Upper lobe of left lung (tissue), 6 donors: ENCODE data around the gene HSPA1L. TPM values are rescaled to one million over a fixed set of nuclear protein-coding genes. Genes with fewer than 3 reads are reported as not detected.
"Not testable (repeated sequence)": the region's sequence is repeated elsewhere in the genome, so short reads cannot be mapped to it uniquely, and the experiment has no call there.

ENCODE experiments used
- ATAC-seq, 2 donors: fragments of 200-7000 bp; cut with Tn5 transposase; one replicate each; pipeline ENCODE4 v1.9.1; 2022; ENCODE audit warnings: mild to moderate bottlenecking in 2 of 2, moderate library complexity in 2 of 2; ENCODE audit not compliant: low FRiP score in 2 of 2
- DNase-seq, 2 donors: peaks; one replicate each; pipeline ENCODE4 v3.0.0-alpha.2; 2019 to 2020
- H3K27ac ChIP-seq, 4 donors: fragments of 200-600 bp; sonication (generic); one replicate each; pipeline ENCODE4 v1.5.1; 2016 to 2019
- H3K27me3 ChIP-seq, 4 donors: fragments of 200-600 bp; sonication (generic); one replicate each; pipeline ENCODE4 v1.5.1; 2017 to 2019
- H3K36me3 ChIP-seq, 4 donors: fragments of 200-600 bp; sonication (generic); one replicate each; pipeline ENCODE4 v1.5.1; 2016 to 2019
- H3K4me1 ChIP-seq, 4 donors: fragments of 200-600 bp; sonication (generic); one replicate each; pipeline ENCODE4 v1.5.1; 2018 to 2019
- H3K4me3 ChIP-seq, 4 donors: fragments of 200-600 bp; sonication (generic); one replicate each; pipeline ENCODE4 v1.5.1; 2017 to 2019; ENCODE audit warnings: mild to moderate bottlenecking in 2 of 4, moderate library complexity in 1 of 4
- H3K9me3 ChIP-seq, 4 donors: fragments of 200-600 bp; sonication (generic); one replicate each; pipeline ENCODE4 v1.5.1; 2018 to 2019
- EP300 ChIP-seq, 4 donors: sonication (generic); formaldehyde crosslinking; IDR thresholded peaks; one replicate each; pipeline ENCODE4 v1.5.1; 2017; ENCODE audit warnings: antibody characterized with exemption in 4 of 4, control low read depth in 2 of 4
- POLR2A ChIP-seq, 4 donors: fragments of 450-650 bp; IDR thresholded peaks; one replicate each; pipeline ENCODE4 v1.5.1; 2016 to 2017; ENCODE audit warnings: antibody characterized with exemption in 4 of 4, mild to moderate bottlenecking in 2 of 4
- POLR2AphosphoS5 ChIP-seq, 2 donors: sonication (generic); formaldehyde crosslinking; IDR thresholded peaks; one replicate each; pipeline ENCODE4 v1.5.1; 2017; ENCODE audit warnings: antibody characterized with exemption in 2 of 2
- WGBS, 2 donors: methylation state at CpG; one replicate each; pipeline ENCODE4 v1.1.5; 2017 to 2018; 5-methylcytosine and 5-hydroxymethylcytosine counted together
- total RNA-seq, 6 donors: library from RNA; depleted of rRNA in 4 of 6; stranded (reverse); fragments of >200 nt in 4 of 6; gene quantifications; one replicate each; pipeline versions ENCODE4 v1.1.0 to v1.2.1, GENCODE V29; 2016 to 2021
- TF ChIP-seq, protein P1 (sequence below), 6 experiments: fragments of 450-650 bp in 4 of 6; fragments of 200-600 bp in 2 of 6; sonication (generic) in 2 of 6; IDR thresholded peaks; one replicate each; pipeline ENCODE4 v1.5.1; 2016 to 2019; ENCODE audit warnings: antibody characterized with exemption in 6 of 6
- donor health status: DM: no; HTN: no; CAD: no; lungs with moderate emphysema.
- donor health status: DM: no; HTN: yes; CAD: no; lungs with severe emphysema.

HSPA1L gene
- total RNA-seq, 6 donors from 2014 or later = 0.89 to 3.1 (median 2.0) TPM

DNA sequence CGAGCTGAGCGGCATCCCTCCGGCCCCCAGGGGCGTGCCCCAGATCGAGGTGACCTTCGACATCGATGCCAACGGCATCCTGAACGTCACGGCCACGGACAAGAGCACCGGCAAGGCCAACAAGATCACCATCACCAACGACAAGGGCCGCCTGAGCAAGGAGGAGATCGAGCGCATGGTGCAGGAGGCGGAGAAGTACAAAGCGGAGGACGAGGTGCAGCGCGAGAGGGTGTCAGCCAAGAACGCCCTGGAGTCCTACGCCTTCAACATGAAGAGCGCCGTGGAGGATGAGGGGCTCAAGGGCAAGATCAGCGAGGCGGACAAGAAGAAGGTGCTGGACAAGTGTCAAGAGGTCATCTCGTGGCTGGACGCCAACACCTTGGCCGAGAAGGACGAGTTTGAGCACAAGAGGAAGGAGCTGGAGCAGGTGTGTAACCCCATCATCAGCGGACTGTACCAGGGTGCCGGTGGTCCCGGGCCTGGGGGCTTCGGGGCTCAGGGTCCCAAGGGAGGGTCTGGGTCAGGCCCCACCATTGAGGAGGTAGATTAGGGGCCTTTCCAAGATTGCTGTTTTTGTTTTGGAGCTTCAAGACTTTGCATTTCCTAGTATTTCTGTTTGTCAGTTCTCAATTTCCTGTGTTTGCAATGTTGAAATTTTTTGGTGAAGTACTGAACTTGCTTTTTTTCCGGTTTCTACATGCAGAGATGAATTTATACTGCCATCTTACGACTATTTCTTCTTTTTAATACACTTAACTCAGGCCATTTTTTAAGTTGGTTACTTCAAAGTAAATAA is 2.2 kb upstream of the HSPA1L start:
- not testable (repeated sequence) for ATAC-seq, H3K36me3 ChIP-seq, H3K27me3 ChIP-seq, H3K9me3 ChIP-seq
- 24 to 30% methylated on average over 6 of the region's 37 CpGs for WGBS, 2 donors
- peak overlapping the region; percentile 59 to 98 (median 79) for H3K27ac ChIP-seq
- peaks cover 46 to 58% (median 52%) of the 10 kb centered on the region in 4 donors for H3K4me1 ChIP-seq
- peak in 1 of 2 donors; percentile 82 for DNase-seq
- peak overlapping the region; percentile 28 to 62 (median 40) for H3K4me3 ChIP-seq

DNA sequence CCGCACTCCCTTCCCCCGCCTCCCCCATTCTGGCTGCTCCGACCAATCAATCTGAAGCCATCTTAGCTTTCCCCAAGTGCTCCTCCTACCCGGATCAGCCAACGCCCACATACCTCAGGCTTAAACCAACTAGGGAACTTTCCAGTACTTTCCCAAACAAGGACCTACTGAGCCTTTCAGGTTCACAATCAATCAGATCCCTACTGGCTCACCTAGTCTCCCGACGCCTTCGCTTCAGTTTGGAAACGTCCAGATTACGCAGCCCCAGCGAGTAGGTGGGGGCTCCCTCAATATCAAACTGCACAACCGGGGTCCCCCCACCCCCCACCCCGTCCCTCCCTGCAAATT is 432 bp downstream of the HSPA1L start:
- Histone ChIP-seq H3K36me3 (no peaks in the 10 kb centered on the region), H3K27ac (peak overlapping the region; percentile 93 to 100 (median 97)), H3K27me3 (no peaks in the 10 kb centered on the region), H3K9me3 (no peaks in the 10 kb centered on the region), H3K4me1 (peaks cover 31 to 39% (median 35%) of the 10 kb centered on the region in 4 donors), H3K4me3 (peak overlapping the region; percentile 39 to 73 (median 48))
- 0% methylated on average over 12 to 13 of the region's 13 CpGs for WGBS, 2 donors
- DNase-seq (peak in 1 of 2 donors; percentile 98), ATAC-seq (peak; percentile 93 to 94)
- peak in 1 of 4 donors; percentile 71 for TF ChIP-seq EP300 (IDR thresholded peaks at IDR 0.05)
- TF ChIP-seq POLR2AphosphoS5 (IDR thresholded peaks at IDR 0.05) = peak; percentile 76 to 77
- TF ChIP-seq, protein P1, sequence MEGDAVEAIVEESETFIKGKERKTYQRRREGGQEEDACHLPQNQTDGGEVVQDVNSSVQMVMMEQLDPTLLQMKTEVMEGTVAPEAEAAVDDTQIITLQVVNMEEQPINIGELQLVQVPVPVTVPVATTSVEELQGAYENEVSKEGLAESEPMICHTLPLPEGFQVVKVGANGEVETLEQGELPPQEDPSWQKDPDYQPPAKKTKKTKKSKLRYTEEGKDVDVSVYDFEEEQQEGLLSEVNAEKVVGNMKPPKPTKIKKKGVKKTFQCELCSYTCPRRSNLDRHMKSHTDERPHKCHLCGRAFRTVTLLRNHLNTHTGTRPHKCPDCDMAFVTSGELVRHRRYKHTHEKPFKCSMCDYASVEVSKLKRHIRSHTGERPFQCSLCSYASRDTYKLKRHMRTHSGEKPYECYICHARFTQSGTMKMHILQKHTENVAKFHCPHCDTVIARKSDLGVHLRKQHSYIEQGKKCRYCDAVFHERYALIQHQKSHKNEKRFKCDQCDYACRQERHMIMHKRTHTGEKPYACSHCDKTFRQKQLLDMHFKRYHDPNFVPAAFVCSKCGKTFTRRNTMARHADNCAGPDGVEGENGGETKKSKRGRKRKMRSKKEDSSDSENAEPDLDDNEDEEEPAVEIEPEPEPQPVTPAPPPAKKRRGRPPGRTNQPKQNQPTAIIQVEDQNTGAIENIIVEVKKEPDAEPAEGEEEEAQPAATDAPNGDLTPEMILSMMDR (IDR thresholded peaks at IDR 0.05) = no peak
- TF ChIP-seq POLR2A (IDR thresholded peaks at IDR 0.05) = peak in 2 of 4 donors; percentile 32 to 50

DNA sequence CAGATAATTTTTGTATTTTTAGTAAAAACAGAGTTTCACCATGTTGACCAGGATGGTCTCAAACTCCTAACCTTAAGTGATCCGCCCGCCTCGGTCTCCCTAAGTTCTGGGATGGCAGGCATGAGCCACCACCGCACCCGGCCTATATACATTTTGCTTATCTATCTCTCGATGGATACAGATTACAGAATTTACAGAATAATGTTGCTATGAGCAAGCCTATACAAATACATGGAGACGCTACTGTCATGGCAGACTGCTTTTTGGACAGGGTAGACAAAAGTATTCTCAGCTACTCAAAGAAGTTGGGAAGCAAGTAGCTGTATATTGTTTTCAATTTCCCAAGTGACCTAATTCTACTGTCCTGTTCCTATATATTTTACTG is 1.6 kb downstream of the HSPA1L start:
- no peaks in the 10 kb centered on the region for H3K36me3 ChIP-seq
- DNase-seq (no peak), ATAC-seq (no peak)
- H3K27ac ChIP-seq = peak overlapping the region; percentile 93 to 100 (median 97)
- no peaks in the 10 kb centered on the region for H3K9me3 ChIP-seq
- WGBS, 2 donors = 94 to 95% methylated on average over 7 of the region's 7 CpGs
- H3K4me3 ChIP-seq = peak overlapping the region in 1 of 4 donors; percentile 73
- peaks cover 20 to 27% (median 23%) of the 10 kb centered on the region in 4 donors for H3K4me1 ChIP-seq
- no peaks in the 10 kb centered on the region for H3K27me3 ChIP-seq
- TF ChIP-seq EP300 (IDR thresholded peaks at IDR 0.05) (no peak), POLR2A (IDR thresholded peaks at IDR 0.05) (no peak), POLR2AphosphoS5 (IDR thresholded peaks at IDR 0.05) (no peak)
- TF ChIP-seq, protein P1 (IDR thresholded peaks at IDR 0.05) = no peak

DNA sequence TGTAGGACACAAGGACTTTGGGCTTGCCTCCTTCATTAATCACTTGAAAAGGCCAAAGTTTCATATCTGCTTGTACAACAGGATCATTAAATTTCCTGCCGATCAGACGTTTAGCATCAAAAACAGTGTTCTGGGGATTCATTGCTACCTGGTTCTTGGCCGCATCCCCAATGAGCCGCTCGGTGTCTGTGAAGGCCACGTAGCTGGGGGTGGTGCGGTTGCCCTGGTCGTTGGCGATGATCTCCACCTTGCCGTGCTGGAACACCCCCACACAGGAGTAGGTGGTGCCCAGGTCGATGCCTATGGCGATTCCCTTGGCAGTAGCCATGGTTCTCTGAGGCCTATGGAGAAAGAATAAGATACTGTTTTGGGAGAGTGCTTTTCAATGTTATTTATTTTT is 3.4 kb downstream of the HSPA1L start:
- Histone ChIP-seq H3K27ac (no peak overlapping the region), H3K4me3 (no peak overlapping the region), H3K4me1 (peaks cover 16 to 27% (median 17%) of the 10 kb centered on the region in 4 donors), H3K36me3 (no peaks in the 10 kb centered on the region), H3K27me3 (no peaks in the 10 kb centered on the region), H3K9me3 (no peaks in the 10 kb centered on the region)
- 96 to 100% methylated on average over 5 to 12 of the region's 12 CpGs for WGBS, 2 donors
- no peak for DNase-seq
- no peak for ATAC-seq
- TF ChIP-seq, protein P1 (IDR thresholded peaks at IDR 0.05) = no peak
- TF ChIP-seq POLR2A (IDR thresholded peaks at IDR 0.05) (no peak), EP300 (IDR thresholded peaks at IDR 0.05) (no peak), POLR2AphosphoS5 (IDR thresholded peaks at IDR 0.05) (no peak)

DNA sequence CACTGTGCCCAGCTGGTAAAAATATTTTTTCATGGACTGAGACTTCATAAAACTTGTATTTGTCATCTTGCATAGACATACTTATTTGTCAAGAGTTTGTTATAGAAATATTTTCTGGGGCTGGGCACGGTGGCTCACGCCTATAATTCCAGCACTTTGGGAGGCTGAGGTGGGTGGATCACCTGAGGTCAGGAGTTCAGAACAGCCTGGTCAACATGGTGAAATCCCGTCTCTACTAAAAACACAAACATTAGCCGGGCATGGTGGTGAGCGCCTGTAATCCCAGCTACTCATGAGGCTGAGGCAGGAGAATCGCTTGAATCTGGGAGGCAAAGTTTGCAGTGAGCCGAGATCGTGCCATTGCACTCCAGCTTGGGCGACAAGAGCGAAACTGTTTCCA is 6.5 kb downstream of the HSPA1L start:
- not testable (repeated sequence) for H3K36me3 ChIP-seq, H3K4me3 ChIP-seq, H3K27ac ChIP-seq, H3K9me3 ChIP-seq, ATAC-seq, H3K27me3 ChIP-seq, DNase-seq
- WGBS, 2 donors = 91 to 92% methylated on average over 10 of the region's 10 CpGs
- H3K4me1 ChIP-seq = peaks cover 18 to 25% (median 22%) of the 10 kb centered on the region in 4 donors
